OCI-LY1 (cell line): ENCODE measurements around the gene SLC47A2.

ENCODE experiments used
- EZH2 ChIP-seq: fragments of 200-600 bp; sonication (generic), shearing (Covaris generic); IDR thresholded peaks from 2 replicates; pipeline ENCODE4 v1.8.0; 2017; ENCODE audit warnings: borderline replicate concordance, mixed run types, mild to moderate bottlenecking, antibody characterized with exemption, low read length, moderate library complexity, mixed read lengths
- TF ChIP-seq, protein P1 (sequence below): fragments of 200-600 bp; sonication (generic), shearing (Covaris generic); IDR thresholded peaks from 2 replicates; pipeline ENCODE4 v1.5.1; 2017; ENCODE audit warnings: mild to moderate bottlenecking, antibody characterized with exemption, low read length, moderate library complexity, mixed read lengths

DNA sequence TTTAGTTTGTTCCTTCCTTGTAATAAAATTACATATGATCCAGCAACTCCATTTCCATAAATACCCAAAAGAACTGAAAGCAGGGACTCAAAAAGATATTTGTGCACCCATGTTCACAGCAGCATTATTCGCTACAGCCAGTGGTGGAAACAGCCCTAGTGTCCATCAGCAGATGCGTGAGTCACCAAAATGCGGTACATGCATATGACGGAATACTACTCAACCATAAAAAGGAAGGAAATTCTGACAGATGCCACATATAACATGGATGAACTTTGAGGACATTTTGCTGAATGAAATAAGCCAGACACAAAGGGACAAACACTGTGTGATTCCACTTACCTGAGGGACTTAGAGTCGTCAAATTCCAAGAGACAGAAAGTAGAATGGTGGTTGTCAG, 9.1 kb upstream of the SLC47A2 start:
- TF ChIP-seq, protein P1, sequence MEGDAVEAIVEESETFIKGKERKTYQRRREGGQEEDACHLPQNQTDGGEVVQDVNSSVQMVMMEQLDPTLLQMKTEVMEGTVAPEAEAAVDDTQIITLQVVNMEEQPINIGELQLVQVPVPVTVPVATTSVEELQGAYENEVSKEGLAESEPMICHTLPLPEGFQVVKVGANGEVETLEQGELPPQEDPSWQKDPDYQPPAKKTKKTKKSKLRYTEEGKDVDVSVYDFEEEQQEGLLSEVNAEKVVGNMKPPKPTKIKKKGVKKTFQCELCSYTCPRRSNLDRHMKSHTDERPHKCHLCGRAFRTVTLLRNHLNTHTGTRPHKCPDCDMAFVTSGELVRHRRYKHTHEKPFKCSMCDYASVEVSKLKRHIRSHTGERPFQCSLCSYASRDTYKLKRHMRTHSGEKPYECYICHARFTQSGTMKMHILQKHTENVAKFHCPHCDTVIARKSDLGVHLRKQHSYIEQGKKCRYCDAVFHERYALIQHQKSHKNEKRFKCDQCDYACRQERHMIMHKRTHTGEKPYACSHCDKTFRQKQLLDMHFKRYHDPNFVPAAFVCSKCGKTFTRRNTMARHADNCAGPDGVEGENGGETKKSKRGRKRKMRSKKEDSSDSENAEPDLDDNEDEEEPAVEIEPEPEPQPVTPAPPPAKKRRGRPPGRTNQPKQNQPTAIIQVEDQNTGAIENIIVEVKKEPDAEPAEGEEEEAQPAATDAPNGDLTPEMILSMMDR: no peak
- TF ChIP-seq EZH2: no peak
